ENCODE data around the gene CSPG4.

CSPG4 gene

DNA sequence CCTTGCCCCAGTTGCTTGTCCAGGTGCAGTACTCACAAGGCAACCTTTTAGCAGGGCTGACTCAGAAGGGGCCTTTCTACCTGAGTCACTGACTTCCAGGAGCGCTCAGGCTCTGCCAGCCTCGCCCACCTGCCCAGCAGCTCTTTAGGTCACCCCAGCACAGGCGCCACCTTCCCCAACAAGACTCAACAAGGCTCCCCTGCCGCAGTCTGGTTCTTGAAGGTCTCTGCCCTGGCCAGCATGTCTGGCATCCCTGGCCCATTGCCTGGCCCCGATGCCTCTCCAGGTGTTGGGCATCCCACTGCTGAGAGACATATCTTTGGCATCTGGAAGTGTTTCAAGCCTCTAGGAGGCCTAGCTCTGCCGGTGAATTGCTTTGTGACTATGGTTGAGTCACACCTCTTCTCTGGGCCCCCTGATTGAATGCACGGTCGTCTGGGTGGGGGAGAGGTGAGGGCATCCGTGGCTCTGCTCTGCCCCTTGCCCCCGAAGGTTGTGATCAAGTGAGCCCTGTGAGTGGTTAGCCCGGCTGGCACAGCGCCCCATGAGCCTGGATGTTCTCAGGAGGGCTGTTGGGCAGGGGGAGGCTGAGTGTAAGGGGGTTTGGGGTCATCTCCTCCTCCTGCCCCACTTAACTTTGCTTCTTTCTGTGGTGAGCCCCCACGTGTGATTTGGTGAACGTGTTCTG lies 43.3 kb downstream of the CSPG4 start:
- no peak for DNase-seq (ENCODE audit: low spot score)

GRCh38 chr15:75666823-75667501 lies 45.7 kb downstream of the CSPG4 start:
- no peak for DNase-seq (ENCODE audit: low spot score)

GRCh38 chr15:75663931-75664421 lies 48.7 kb downstream of the CSPG4 start:
- DNase-seq (ENCODE audit: low spot score): no peak

DNA sequence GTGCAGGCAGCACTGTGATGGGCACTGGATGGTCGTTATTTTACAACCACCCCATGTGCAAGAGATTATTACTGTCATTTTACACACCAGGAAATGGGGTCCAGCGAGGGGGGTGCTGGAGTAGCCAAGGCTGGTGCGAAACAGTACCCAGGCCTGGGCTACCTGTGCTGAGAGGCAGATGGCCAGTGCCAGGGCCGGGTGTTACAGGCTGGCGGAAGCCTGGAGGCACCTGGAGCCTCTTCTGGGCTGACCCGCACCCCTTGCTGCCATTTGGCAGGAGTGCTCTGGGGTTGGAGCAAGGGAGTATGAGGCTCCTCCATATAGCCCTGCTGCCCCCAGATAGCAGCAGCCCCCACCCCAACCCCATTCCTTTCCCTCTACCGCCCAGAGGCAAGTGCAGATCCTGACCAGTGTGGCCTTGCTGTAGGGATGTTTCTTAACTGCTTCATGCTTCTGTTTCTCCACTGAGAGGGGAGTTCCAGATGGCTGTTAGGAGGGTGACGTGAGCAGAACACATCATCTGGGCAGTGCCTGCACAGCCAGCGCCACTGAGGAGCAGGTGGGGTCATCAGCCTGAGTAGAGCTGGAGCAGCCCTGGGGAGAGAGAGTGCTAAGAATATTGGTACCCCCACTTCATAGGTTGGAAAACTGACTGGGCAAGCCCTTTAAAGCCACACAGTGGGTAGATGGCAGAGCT lies 49.7 kb downstream of the CSPG4 start:
- no peak for DNase-seq (ENCODE audit: low spot score)

GRCh38 chr15:75661756-75662140 lies 50.9 kb downstream of the CSPG4 start:
- no peak for DNase-seq (ENCODE audit: low spot score)

DNA sequence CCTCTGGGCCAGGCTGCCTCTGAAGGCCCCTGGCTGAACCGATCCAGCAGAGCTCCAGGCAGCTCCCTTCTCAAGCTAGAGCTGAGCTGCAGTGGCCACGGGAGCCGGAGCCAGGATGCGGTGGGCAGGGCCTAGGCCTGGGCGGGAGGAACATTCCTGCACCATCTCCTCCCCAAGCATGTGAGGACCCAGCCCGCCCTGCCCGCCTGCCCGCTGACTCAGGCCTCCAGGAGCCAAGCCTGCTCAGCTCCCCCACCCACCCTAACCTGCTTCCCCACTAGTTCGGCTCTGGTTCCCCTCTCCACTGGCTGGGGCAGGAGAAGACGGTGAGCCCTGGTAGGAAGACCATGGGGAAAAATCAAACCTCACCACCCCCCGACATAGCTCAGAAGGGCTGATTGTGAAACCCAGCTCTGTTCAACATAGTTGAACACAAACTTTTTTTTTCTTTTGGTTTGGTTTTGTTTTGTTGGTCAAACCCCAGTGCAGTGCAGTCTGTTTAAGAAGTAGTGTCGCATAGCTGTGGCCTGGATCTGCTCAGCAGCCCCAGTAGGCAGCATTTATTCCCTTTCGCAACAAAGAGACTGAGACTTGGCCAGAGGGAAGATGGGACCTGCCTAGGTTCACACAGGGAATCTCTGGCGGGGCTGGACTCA lies 51.4 kb downstream of the CSPG4 start:
- no peak for DNase-seq (ENCODE audit: low spot score)

DNA sequence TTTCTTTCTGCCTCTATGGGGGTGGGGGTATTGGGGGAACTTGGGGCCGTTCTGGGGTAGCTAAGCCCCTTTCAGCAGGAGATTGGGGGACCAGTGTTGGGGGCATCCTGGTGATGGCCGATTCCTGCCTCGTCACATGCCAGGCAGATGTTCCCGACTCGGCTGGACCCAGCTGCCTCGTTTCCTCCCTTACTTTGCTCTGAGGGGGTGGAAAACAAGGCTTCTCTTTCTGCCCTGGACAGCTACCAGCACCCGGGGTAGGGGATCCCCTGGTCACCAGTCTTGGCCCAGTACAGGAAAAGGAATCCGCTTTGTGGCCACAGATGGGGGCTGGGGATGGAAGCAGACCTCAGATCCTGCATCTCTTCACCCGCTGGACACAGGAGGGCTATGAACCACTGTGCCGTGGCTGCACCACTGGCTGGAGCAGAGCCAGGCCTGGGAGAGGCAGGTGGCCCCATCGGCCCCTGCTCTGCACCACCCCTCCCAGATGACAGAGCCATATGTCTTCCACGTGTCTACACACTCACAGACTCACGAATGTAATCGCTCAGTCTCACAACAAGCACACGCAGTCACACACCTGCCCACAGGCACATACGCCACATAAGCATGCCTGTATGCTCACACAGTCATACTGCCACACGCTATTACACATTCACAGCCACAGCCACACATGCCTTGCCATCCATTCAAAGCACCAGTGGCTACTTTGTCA lies 52.6 kb downstream of the CSPG4 start:
- DNase-seq (ENCODE audit: low spot score): no peak

DNA sequence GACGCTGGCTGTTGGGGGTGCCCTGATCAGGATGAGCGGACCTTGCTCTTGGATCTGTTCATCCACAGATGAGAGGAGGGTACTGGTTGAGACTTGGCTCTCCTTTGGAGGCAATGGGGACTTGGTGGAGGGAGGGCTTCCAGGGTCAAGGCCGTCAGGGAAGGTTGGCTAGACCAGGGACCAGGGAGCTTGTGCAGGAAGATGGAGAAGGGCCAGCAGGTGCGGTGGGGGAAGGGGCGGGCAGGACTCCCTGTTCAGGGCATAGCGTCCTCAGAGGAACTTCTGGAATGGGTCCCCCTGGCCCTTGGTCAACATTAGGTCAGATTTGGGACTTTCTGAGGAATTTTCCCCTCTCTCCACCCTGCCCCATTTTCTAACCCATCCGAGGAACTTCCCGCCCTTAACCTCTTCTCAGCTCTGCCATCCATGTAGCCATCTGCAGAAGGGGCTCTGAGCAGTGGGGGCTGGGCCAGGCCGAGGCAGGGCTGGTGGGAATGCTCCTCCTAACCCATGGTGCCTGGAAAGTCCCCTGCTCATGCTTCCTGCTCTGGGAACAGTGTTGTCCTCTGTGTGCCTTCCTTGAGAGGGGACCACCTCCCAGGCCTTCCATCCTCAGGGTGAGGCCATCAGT lies 53.4 kb downstream of the CSPG4 start:
- DNase-seq (ENCODE audit: low spot score): no peak

DNA sequence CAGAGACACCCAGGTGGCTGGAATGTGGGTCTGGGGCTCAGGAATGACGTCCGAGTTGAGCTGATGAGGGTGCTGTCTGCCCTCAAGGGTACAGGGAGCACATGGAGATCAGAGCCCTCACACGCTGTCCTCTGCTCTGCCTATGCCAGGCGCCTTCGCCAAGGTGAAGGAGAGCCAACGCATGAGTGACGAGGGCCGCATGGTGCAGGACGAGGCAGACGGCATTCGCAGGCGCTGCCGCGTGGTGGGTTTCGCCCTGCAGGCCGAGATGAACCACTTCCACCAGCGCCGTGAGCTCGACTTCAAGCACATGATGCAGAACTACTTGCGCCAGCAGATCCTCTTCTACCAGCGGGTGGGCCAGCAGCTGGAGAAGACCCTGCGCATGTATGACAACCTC lies 55.8 kb downstream of the CSPG4 start:
- no peak for DNase-seq (ENCODE audit: low spot score)

- no peak for DNase-seq (ENCODE audit: low spot score)
These were observed 56.3 kb downstream of the CSPG4 start for GRCh38 chr15:75656331-75656730.

GRCh38 chr15:75655931-75656330 lies 56.7 kb downstream of the CSPG4 start:
- no peak for DNase-seq (ENCODE audit: low spot score)

- no peak for DNase-seq (ENCODE audit: low spot score)
These were observed 58.3 kb downstream of the CSPG4 start for GRCh38 chr15:75654201-75654907.

- no peak for DNase-seq (ENCODE audit: low spot score)
These were observed 59.2 kb downstream of the CSPG4 start for GRCh38 chr15:75653347-75653913.

GRCh38 chr15:75651810-75652543 lies 60.7 kb downstream of the CSPG4 start:
- no peak for DNase-seq (ENCODE audit: low spot score)

DNA sequence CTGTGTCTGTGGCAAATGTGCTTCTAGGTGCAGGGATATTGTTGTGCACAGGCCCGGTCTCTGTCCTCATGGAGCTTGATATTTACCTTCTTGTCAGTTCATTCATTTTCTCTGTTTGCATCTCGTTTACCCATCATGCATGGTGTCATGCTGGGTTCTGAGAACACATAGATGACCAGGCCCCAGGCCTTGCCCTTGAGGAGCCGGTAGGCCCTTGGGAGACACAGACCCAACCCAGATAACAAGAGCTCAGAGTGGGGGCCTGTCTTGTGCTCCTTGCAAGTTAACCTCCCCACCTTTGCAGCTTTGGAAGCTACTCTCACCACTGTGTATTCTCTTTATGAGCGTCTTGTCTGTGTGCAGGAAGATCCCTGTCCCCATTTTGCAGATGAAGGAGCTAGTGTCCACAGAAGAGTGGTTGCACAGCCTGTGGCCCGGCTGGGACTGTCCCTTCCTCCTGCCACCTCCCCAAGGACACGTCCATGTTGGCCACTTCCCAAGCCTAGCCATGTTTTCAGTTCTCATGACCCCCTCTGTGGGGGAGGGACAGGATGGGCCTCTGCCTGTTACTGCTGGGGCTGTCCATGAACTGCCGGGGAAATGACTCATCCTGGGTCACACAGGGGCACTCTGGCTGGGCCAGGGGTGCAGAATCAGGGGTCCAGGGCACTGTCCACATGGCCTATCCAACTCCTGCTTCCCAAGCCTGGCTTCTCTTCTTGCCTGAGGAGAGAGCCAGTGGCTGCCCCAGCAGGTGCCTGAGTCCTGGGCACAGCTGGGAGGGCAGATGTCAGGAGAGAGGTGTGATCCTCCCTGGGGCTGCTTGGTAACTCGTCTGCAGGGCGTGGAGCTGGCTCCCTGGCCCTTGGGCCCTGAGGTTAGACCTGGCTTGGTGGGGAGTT lies 61.5 kb downstream of the CSPG4 start:
- DNase-seq (ENCODE audit: low spot score): no peak

DNA sequence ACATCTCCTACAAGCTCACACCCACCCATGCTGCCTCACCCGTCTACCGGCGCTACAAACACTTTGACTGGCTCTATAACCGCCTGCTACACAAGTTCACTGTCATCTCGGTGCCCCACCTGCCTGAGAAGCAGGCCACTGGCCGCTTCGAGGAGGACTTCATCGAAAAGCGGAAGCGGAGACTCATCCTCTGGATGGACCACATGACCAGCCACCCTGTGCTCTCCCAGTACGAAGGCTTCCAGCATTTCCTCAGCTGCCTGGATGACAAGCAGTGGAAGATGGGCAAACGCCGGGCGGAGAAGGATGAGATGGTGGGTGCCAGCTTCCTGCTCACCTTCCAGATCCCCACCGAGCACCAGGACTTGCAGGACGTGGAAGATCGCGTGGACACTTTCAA lies 62.8 kb downstream of the CSPG4 start:
- no peak for DNase-seq (ENCODE audit: low spot score)

DNA sequence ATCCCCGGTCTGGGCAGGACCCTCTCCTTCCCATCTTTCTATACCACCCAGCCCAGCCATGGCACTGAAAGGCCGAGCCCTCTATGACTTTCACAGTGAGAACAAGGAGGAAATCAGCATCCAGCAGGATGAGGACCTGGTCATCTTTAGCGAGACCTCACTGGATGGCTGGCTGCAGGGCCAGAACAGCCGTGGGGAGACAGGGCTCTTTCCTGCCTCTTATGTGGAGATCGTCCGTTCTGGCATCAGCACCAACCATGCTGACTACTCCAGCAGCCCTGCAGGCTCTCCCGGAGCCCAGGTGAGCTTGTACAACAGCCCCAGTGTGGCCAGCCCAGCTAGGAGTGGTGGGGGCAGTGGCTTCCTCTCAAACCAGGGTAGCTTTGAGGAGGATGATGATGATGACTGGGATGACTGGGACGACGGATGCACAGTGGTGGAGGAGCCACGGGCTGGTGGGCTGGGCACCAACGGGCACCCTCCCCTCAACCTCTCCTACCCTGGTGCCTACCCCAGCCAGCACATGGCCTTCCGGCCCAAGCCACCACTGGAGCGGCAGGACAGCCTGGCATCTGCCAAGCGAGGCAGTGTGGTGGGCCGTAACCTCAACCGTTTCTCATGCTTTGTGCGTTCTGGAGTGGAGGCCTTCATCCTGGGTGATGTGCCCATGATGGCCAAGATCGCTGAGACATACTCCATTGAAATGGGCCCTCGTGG lies 63.4 kb downstream of the CSPG4 start:
- DNase-seq (ENCODE audit: low spot score): no peak

All from CD4-positive, alpha-beta T cell treated with Interleukin-6 at 100 ng/mL for 8 hours (primary cell).